ENCODE results near the gene APOC3.
A peak's percentile ranks its signal among the peaks of the same experiment; 100 is the strongest.
"Not testable (repeated sequence)": the region's sequence is repeated elsewhere in the genome, so short reads cannot be mapped to it uniquely, and the experiment has no call there.

The APOC3 gene

GRCh38 chr11:116832350-116833290, 2.9 kb downstream of the APOC3 start:
- DNase-seq: no peak

- DNase-seq: no peak
Measured at GRCh38 chr11:116833491-116833815, 3.7 kb downstream of the APOC3 start.

- no peak for DNase-seq
Measured at GRCh38 chr11:116833816-116834534, 4.3 kb downstream of the APOC3 start.

- not testable (repeated sequence) for DNase-seq
Measured at GRCh38 chr11:116834535-116835041, 4.9 kb downstream of the APOC3 start.

GRCh38 chr11:116835042-116835772, 5.5 kb downstream of the APOC3 start:
- DNase-seq: no peak

GRCh38 chr11:116835791-116836631, 6.3 kb downstream of the APOC3 start:
- DNase-seq: peak; percentile 60

GRCh38 chr11:116836632-116836991, 6.9 kb downstream of the APOC3 start:
- DNase-seq: no peak

GRCh38 chr11:116837231-116838091, 7.8 kb downstream of the APOC3 start, which contains the start of gene APOA1:
APOA1 (minus strand) TSS chr11:116837622; CDS start chr11:116837387, 235 bp downstream.
- DNase-seq: no peak

- no peak for DNase-seq
Measured at GRCh38 chr11:116838321-116839084, 8.8 kb downstream of the APOC3 start.

- DNase-seq: no peak
Measured at GRCh38 chr11:116840224-116840745, 10.6 kb downstream of the APOC3 start.

GRCh38 chr11:116840746-116841296, 11.1 kb downstream of the APOC3 start:
- no peak for DNase-seq

GRCh38 chr11:116842117-116842516, 12.4 kb downstream of the APOC3 start:
- DNase-seq: no peak

- no peak for DNase-seq
Measured at GRCh38 chr11:116842909-116843308, 13.2 kb downstream of the APOC3 start.

- DNase-seq: no peak
Measured at GRCh38 chr11:116843661-116844060, 14.0 kb downstream of the APOC3 start.

- no peak for DNase-seq
Measured at GRCh38 chr11:116844722-116845121, 15.0 kb downstream of the APOC3 start.

GRCh38 chr11:116847612-116848011, 17.9 kb downstream of the APOC3 start:
- no peak for DNase-seq

GRCh38 chr11:116849060-116849459, 19.4 kb downstream of the APOC3 start:
- DNase-seq: no peak

- no peak for DNase-seq
Measured at GRCh38 chr11:116849486-116849885, 19.8 kb downstream of the APOC3 start.

GRCh38 chr11:116851626-116852025, 21.9 kb downstream of the APOC3 start:
- no peak for DNase-seq
